Loucy (cell line): ENCODE data around the gene CACNA1D.

Experiments used
- H2AFZ ChIP-seq: fragments of 200-600 bp; sonication (generic); 2 replicates; pipeline ENCODE4 v1.6.0; 2016; ENCODE audit warnings: antibody characterized with exemption, mild to moderate bottlenecking, low read length, moderate library complexity
- H3F3A ChIP-seq: fragments of 200-600 bp; 2 replicates; pipeline ENCODE4 v1.6.0; 2016; ENCODE audit warnings: antibody characterized with exemption, low read depth, mild to moderate bottlenecking
- H3K27me3 ChIP-seq: fragments of 200-600 bp; sonication (generic); 2 replicates; pipeline ENCODE4 v1.6.1; 2014; ENCODE audit warnings: low read length, mild to moderate bottlenecking; ENCODE audit not compliant: insufficient read depth, poor library complexity, severe bottlenecking
- H3K36me3 ChIP-seq: fragments of 200-600 bp; sonication (generic); 2 replicates; pipeline ENCODE4 v1.6.1; 2016; ENCODE audit warnings: low read length; ENCODE audit not compliant: insufficient read depth
- H3K4me1 ChIP-seq: fragments of 200-600 bp; sonication (generic); 2 replicates; pipeline ENCODE4 v1.5.1; 2014; ENCODE audit warnings: low read length, mild to moderate bottlenecking; ENCODE audit not compliant: insufficient read depth, poor library complexity, severe bottlenecking
- H3K4me2 ChIP-seq: fragments of 200-600 bp; sonication (generic); 2 replicates; pipeline ENCODE4 v1.6.0; 2014; ENCODE audit warnings: antibody characterized with exemption, low read length, low read depth, mild to moderate bottlenecking; ENCODE audit not compliant: poor library complexity, severe bottlenecking
- H3K4me3 ChIP-seq: fragments of 200-600 bp; sonication (generic); 2 replicates; pipeline ENCODE4 v1.5.1; 2014; ENCODE audit warnings: low read length, mild to moderate bottlenecking, mixed read lengths; ENCODE audit not compliant: poor library complexity, severe bottlenecking
- H3K79me2 ChIP-seq: fragments of 200-600 bp; sonication (generic); 2 replicates; pipeline ENCODE4 v1.6.1; 2014; ENCODE audit warnings: low read length; ENCODE audit not compliant: insufficient read depth
- H3K9ac ChIP-seq: fragments of 200-600 bp; sonication (generic); 2 replicates; pipeline ENCODE4 v1.6.0; 2014; ENCODE audit warnings: mild to moderate bottlenecking, low read depth, low read length, moderate library complexity; ENCODE audit not compliant: poor library complexity, severe bottlenecking
- H3K9me2 ChIP-seq: fragments of 200-600 bp; sonication (generic); replicated peaks from 2 replicates; pipeline ENCODE4 v1.6.1; 2016; ENCODE audit warnings: low read depth, low read length, mixed read lengths
- H3K9me3 ChIP-seq: fragments of 200-600 bp; sonication (generic); 2 replicates; pipeline ENCODE4 v1.6.1; 2014; ENCODE audit warnings: mild to moderate bottlenecking, antibody characterized with exemption, low read length, low read depth; ENCODE audit not compliant: insufficient read depth
- H4K20me1 ChIP-seq: fragments of 200-600 bp; sonication (generic); 2 replicates; pipeline ENCODE4 v1.6.0; 2014; ENCODE audit warnings: antibody characterized with exemption, low read length, mild to moderate bottlenecking; ENCODE audit not compliant: insufficient read depth, poor library complexity, severe bottlenecking
- CTCF ChIP-seq: fragments of 200-600 bp; sonication (generic); conservative IDR thresholded peaks from 2 replicates; pipeline ENCODE4 v1.5.1; 2014; ENCODE audit warnings: mild to moderate bottlenecking, antibody characterized with exemption, low read length
- EZH2phosphoT487 ChIP-seq: fragments of 200-600 bp; IDR thresholded peaks from 2 replicates; pipeline ENCODE4 v1.6.1; 2018; ENCODE audit warnings: antibody characterized with exemption, mild to moderate bottlenecking, moderate library complexity, borderline replicate concordance

The CACNA1D gene

GRCh38 chr3:53495146-53495519 lies 722 bp downstream of the CACNA1D start:
- Histone ChIP-seq H4K20me1 (no peaks in the 10 kb centered on the region), H3K4me2 (no peak overlapping the region), H3K79me2 (no peaks in the 10 kb centered on the region), H2AFZ (no peak overlapping the region), H3K9ac (no peak overlapping the region), H3F3A (no peaks in the 10 kb centered on the region), H3K9me3 (no peaks in the 10 kb centered on the region), H3K9me2 (no peaks in the 10 kb centered on the region), H3K4me1 (no peaks in the 10 kb centered on the region), H3K36me3 (no peaks in the 10 kb centered on the region), H3K27me3 (peaks cover 4% of the 10 kb centered on the region), H3K4me3 (no peak overlapping the region)
- TF ChIP-seq EZH2phosphoT487 (no peak), CTCF (no peak)

- Histone ChIP-seq H3K27me3 (peaks cover 4% of the 10 kb centered on the region), H3K9me3 (no peaks in the 10 kb centered on the region)
These were observed 1.3 kb downstream of the CACNA1D start for GRCh38 chr3:53495520-53496391.

GRCh38 chr3:53496392-53496670 lies 1.9 kb downstream of the CACNA1D start:
- H4K20me1 ChIP-seq = no peaks in the 10 kb centered on the region
- no peaks in the 10 kb centered on the region for H3K36me3 ChIP-seq
- H3K9me2 ChIP-seq = no peaks in the 10 kb centered on the region
- H3F3A ChIP-seq = no peaks in the 10 kb centered on the region
- H2AFZ ChIP-seq = no peak overlapping the region
- no peaks in the 10 kb centered on the region for H3K9me3 ChIP-seq
- H3K9ac ChIP-seq = no peak overlapping the region
- no peak overlapping the region for H3K4me2 ChIP-seq
- H3K4me1 ChIP-seq = no peaks in the 10 kb centered on the region
- H3K27me3 ChIP-seq = peaks cover 4% of the 10 kb centered on the region
- no peak overlapping the region for H3K4me3 ChIP-seq
- TF ChIP-seq EZH2phosphoT487 (no peak), CTCF (no peak)
- H3K79me2 ChIP-seq = no peaks in the 10 kb centered on the region

More at GRCh38 chr3:53495520-53496391, 1.3 kb downstream of the CACNA1D start:
- no peaks in the 10 kb centered on the region for H3K36me3 ChIP-seq
- H3K9ac ChIP-seq = no peak overlapping the region
- H3K79me2 ChIP-seq = no peaks in the 10 kb centered on the region
- no peak overlapping the region for H3K4me2 ChIP-seq
- H3K4me1 ChIP-seq = no peaks in the 10 kb centered on the region
- no peaks in the 10 kb centered on the region for H4K20me1 ChIP-seq
- H3K9me2 ChIP-seq = no peaks in the 10 kb centered on the region
- no peaks in the 10 kb centered on the region for H3F3A ChIP-seq
- no peak overlapping the region for H3K4me3 ChIP-seq
- TF ChIP-seq CTCF (no peak), EZH2phosphoT487 (no peak)
- H2AFZ ChIP-seq = no peak overlapping the region
